Measurements from ENCODE around the gene AUTS2. TPM values are rescaled to one million over a fixed set of nuclear protein-coding genes. Genes with fewer than 3 reads are reported as not detected.

AUTS2 gene
- total and polyA plus RNA-seq, 2 of the 8 experiments (the other 6 are each of a cell fraction or from before 2014, with no cell fraction given) = 25.9 to 101 TPM

GRCh38 chr7:69847921-69848612 is 249.8 kb downstream of the AUTS2 start:
- CTCF ChIA-PET (ENCODE audit: partially characterized antibody) = no interaction called here
- H3K79me1 ChIP-seq (ENCODE audit: low read depth, low read length) = no peaks in the 10 kb centered on the region
- no peak overlapping the region for H3K4me3 ChIP-seq (ENCODE audit: extremely low read depth in 1 of 4, insufficient read depth in 2 of 4, low read depth in 3 of 4, low read length in 4 of 4)
- no peak overlapping the region for H2BK20ac ChIP-seq (ENCODE audit: low read length)
- no peak overlapping the region for H3K18ac ChIP-seq (ENCODE audit: extremely low read depth, low read length)
- no peak overlapping the region for H3K9ac ChIP-seq (replicated peaks in 1 of 4; ENCODE audit: extremely low read depth in 1 of 4, low read depth in 3 of 4, low read length in 3 of 4)
- H4K8ac ChIP-seq (ENCODE audit: extremely low read depth, insufficient read depth, low read length) = no peak overlapping the region
- H4K91ac ChIP-seq (replicated peaks; ENCODE audit: insufficient read length, low read length) = no peak overlapping the region
- no peaks in the 10 kb centered on the region for H3K27me3 ChIP-seq (replicated peaks in 1 of 4; ENCODE audit: control insufficient read depth in 3 of 4, extremely low read depth in 1 of 4, insufficient read depth in 3 of 4, low read length in 3 of 4)
- POLR2A ChIA-PET (ENCODE audit: partially characterized antibody) = no interaction called here
- H3K4me1 ChIP-seq (replicated peaks in 1 of 4; ENCODE audit: control insufficient read depth in 3 of 4, insufficient read depth in 4 of 4, low read length in 3 of 4) = no peaks in the 10 kb centered on the region
- no peak overlapping the region for H3K27ac ChIP-seq (ENCODE audit: low read depth, low read length)
- H2BK15ac ChIP-seq (ENCODE audit: low read length) = no peak overlapping the region
- H3K23ac ChIP-seq (ENCODE audit: insufficient read length) = no peak overlapping the region
- H2BK5ac ChIP-seq (ENCODE audit: low read depth, low read length) = no peak overlapping the region
- no peak overlapping the region for H3K4me2 ChIP-seq (ENCODE audit: insufficient read depth in 1 of 2, low read depth in 2 of 2, low read length in 2 of 2)
- H2BK12ac ChIP-seq (ENCODE audit: low read depth, low read length) = no peak overlapping the region
- H2BK120ac ChIP-seq (replicated peaks; ENCODE audit: low read depth, low read length) = no peak overlapping the region
- H3K14ac ChIP-seq (ENCODE audit: insufficient read length) = no peak overlapping the region
- 84% methylated on average over 6 of the region's 6 CpGs; no CpG with 5 or more reads in 1 of the 2 experiments for WGBS, 2 experiments (ENCODE audit: extremely low coverage in 1 of 2, insufficient coverage in 1 of 2, insufficient read length in 1 of 2, insufficient replicate concordance in 2 of 2, low coverage in 1 of 2, low lambda C conversion rate in 2 of 2, missing lambda C conversion rate in 1 of 2)
- H3K36me3 ChIP-seq (ENCODE audit: control insufficient read depth in 2 of 4, insufficient read depth in 4 of 4, low read length in 3 of 4) = no peaks in the 10 kb centered on the region
- no peaks in the 10 kb centered on the region for H3K9me3 ChIP-seq (ENCODE audit: insufficient read depth in 2 of 2, low read depth in 1 of 2, low read length in 1 of 2)
- no peak overlapping the region for H3K56ac ChIP-seq (replicated peaks; ENCODE audit: insufficient read length, low read depth, low read length)
- no peaks in the 10 kb centered on the region for H3K23me2 ChIP-seq (ENCODE audit: low read depth, low read length)
- H4K20me1 ChIP-seq (replicated peaks in 1 of 2; ENCODE audit: control insufficient read depth in 1 of 2, insufficient read depth in 2 of 2, low read length in 2 of 2) = no peaks in the 10 kb centered on the region
- H2AFZ ChIP-seq (ENCODE audit: low read length) = no peak overlapping the region
- H4K5ac ChIP-seq (ENCODE audit: insufficient read length, low read depth, low read length) = no peak overlapping the region
- FAIRE-seq (no peak), DNase-seq (ENCODE audit: low read depth in 1 of 2, low spot score in 2 of 2) (no peak)
- no peak overlapping the region for H2AK5ac ChIP-seq (ENCODE audit: low read depth, low read length)
- TF ChIP-seq, protein P1, sequence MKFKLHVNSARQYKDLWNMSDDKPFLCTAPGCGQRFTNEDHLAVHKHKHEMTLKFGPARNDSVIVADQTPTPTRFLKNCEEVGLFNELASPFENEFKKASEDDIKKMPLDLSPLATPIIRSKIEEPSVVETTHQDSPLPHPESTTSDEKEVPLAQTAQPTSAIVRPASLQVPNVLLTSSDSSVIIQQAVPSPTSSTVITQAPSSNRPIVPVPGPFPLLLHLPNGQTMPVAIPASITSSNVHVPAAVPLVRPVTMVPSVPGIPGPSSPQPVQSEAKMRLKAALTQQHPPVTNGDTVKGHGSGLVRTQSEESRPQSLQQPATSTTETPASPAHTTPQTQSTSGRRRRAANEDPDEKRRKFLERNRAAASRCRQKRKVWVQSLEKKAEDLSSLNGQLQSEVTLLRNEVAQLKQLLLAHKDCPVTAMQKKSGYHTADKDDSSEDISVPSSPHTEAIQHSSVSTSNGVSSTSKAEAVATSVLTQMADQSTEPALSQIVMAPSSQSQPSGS (IDR thresholded peaks at IDR 0.05; ENCODE audit: low read length) = no peak
- TF ChIP-seq NANOG (IDR thresholded peaks at IDR 0.05; ENCODE audit: insufficient read depth, low read depth, low read length, poor library complexity, severe bottlenecking) (no peak), BACH1 (IDR thresholded peaks at IDR 0.05; ENCODE audit: low read length) (no peak), SP2 (IDR thresholded peaks at IDR 0.05; ENCODE audit: low read length) (no peak), KDM4A (IDR thresholded peaks at IDR 0.05; ENCODE audit: low read depth, low read length, severe bottlenecking) (no peak), CBX8 (IDR thresholded peaks at IDR 0.05; ENCODE audit: borderline replicate concordance, low read depth, low read length) (no peak), JUND (IDR thresholded peaks at IDR 0.05; ENCODE audit: low read length) (no peak), CHD1 (IDR thresholded peaks at IDR 0.05; ENCODE audit: low read depth, low read length) (no peak), TEAD4 (IDR thresholded peaks at IDR 0.05; ENCODE audit: low read depth, low read length) (no peak), KDM1A (IDR thresholded peaks at IDR 0.05; ENCODE audit: borderline replicate concordance, low read length) (no peak), FOSL1 (IDR thresholded peaks at IDR 0.05; ENCODE audit: insufficient read depth, low read depth, low read length) (no peak), TAF1 (IDR thresholded peaks at IDR 0.05; ENCODE audit: low read depth, low read length) (no peak), BRCA1 (IDR thresholded peaks at IDR 0.05; ENCODE audit: low read depth, low read length) (no peak)
- no peaks in the 10 kb centered on the region for H3K79me2 ChIP-seq (ENCODE audit: control insufficient read depth in 1 of 2, insufficient read depth in 2 of 2, low read length in 2 of 2)
- H3K4ac ChIP-seq (replicated peaks; ENCODE audit: insufficient read length, low read depth, low read length) = no peak overlapping the region
